ENCODE measurements around the gene CAND1. TPM values are rescaled to one million over a fixed set of nuclear protein-coding genes. Genes with fewer than 3 reads are reported as not detected.

The CAND1 gene
- total and polyA plus RNA-seq, 12 donors, result 10.2 to 57.2 (median 35.4) TPM

GRCh38 chr12:67274186-67274585 lies 5.0 kb downstream of the CAND1 start:
- intact Hi-C loops (cut with DNase I), result no loop called here
- Histone ChIP-seq H3K4me3 (no peak overlapping the region), H3K27me3 (no peaks in the 10 kb centered on the region), H3K27ac (no peak overlapping the region), H3K36me3 (peaks cover 0 to 10% (median 0%) of the 10 kb centered on the region in 9 donors), H3K9me3 (no peaks in the 10 kb centered on the region), H3K4me1 (peaks cover 0 to 85% (median 54%) of the 10 kb centered on the region in 9 donors)
- 13 to 17% methylated on average over 3 of the region's 3 CpGs for WGBS, 2 donors
- no peak for DNase-seq
- ATAC-seq, result no peak
- no peak for TF ChIP-seq CTCF (IDR thresholded peaks at IDR 0.05)

GRCh38 chr12:67275380-67275913 lies 6.3 kb downstream of the CAND1 start:
- DNase-seq (no peak), ATAC-seq (peak in 1 of 8 donors; percentile 10)
- Histone ChIP-seq H3K27ac (no peak overlapping the region), H3K27me3 (no peaks in the 10 kb centered on the region), H3K4me3 (no peak overlapping the region), H3K9me3 (no peaks in the 10 kb centered on the region), H3K36me3 (peaks cover 0 to 10% (median 0%) of the 10 kb centered on the region in 9 donors), H3K4me1 (peaks cover 3 to 95% (median 64%) of the 10 kb centered on the region in 9 donors)
- WGBS, 2 donors, result 88 to 89% methylated on average over 6 of the region's 6 CpGs
- no peak for TF ChIP-seq CTCF (IDR thresholded peaks at IDR 0.05)
- intact Hi-C loops (cut with DNase I), result no loop called here

GRCh38 chr12:67276421-67276820 lies 7.3 kb downstream of the CAND1 start:
- no peak for TF ChIP-seq CTCF (IDR thresholded peaks at IDR 0.05)
- Histone ChIP-seq H3K36me3 (peaks cover 0 to 10% (median 0%) of the 10 kb centered on the region in 9 donors), H3K27ac (no peak overlapping the region), H3K27me3 (no peaks in the 10 kb centered on the region), H3K9me3 (no peaks in the 10 kb centered on the region), H3K4me3 (no peak overlapping the region), H3K4me1 (peaks cover 3 to 92% (median 58%) of the 10 kb centered on the region in 9 donors)
- intact Hi-C loops (cut with DNase I), result no loop called here
- no peak for ATAC-seq
- DNase-seq, result no peak
- 63 to 80% methylated on average over 3 of the region's 3 CpGs for WGBS, 2 donors

GRCh38 chr12:67279637-67280036 lies 10.5 kb downstream of the CAND1 start:
- intact Hi-C loops (cut with DNase I), result no loop called here
- no peaks in the 10 kb centered on the region for H3K9me3 ChIP-seq

More at GRCh38 chr12:67279637-67280036, 10.5 kb downstream of the CAND1 start:
- Histone ChIP-seq H3K27me3 (no peaks in the 10 kb centered on the region), H3K27ac (no peak overlapping the region), H3K4me3 (no peak overlapping the region), H3K36me3 (peaks cover 0 to 29% (median 12%) of the 10 kb centered on the region in 9 donors), H3K4me1 (peaks cover 0 to 63% (median 34%) of the 10 kb centered on the region in 9 donors)
- DNase-seq (no peak), ATAC-seq (no peak)
- 61 to 67% methylated on average over 1 of the region's 1 CpG for WGBS, 2 donors
- TF ChIP-seq CTCF (IDR thresholded peaks at IDR 0.05), result no peak
